HEK293T (cell line): ENCODE results near the gene SGMS1.

Experiments
- BHLHE40 ChIP-seq: fragments of 450-650 bp; IDR thresholded peaks from 2 replicates; pipeline ENCODE4 v1.6.1; 2016; ENCODE audit warnings: mild to moderate bottlenecking, moderate library complexity, borderline replicate concordance
- SUZ12 ChIP-seq: fragments of 450-650 bp; IDR thresholded peaks from 2 replicates; pipeline ENCODE4 v1.6.1; 2016; ENCODE audit warnings: mild to moderate bottlenecking

- TF ChIP-seq BHLHE40 (no peak), SUZ12 (no peak)
Observed at GRCh38 chr10:50309342-50309741, 314.4 kb downstream of the SGMS1 start.
